Mucosa of stomach (tissue), 1 donor: ENCODE data around the gene ASCC3.

Source experiments
- H3K27me3 ChIP-seq: one replicate; pipeline ENCODE4 v1.7.0; 2013; ENCODE audit warnings: mild to moderate bottlenecking, low read length; ENCODE audit not compliant: control insufficient read depth, insufficient read depth
- H3K36me3 ChIP-seq: one replicate; pipeline ENCODE4 v1.7.0; 2013; ENCODE audit warnings: low read length; ENCODE audit not compliant: control insufficient read depth, insufficient read depth
- H3K4me1 ChIP-seq: one replicate; pipeline ENCODE4 v1.7.0; 2013; ENCODE audit warnings: mild to moderate bottlenecking, low read length; ENCODE audit not compliant: control insufficient read depth, insufficient read depth
- H3K4me3 ChIP-seq: one replicate; pipeline ENCODE4 v1.7.0; 2013; ENCODE audit warnings: low read length
- H3K9ac ChIP-seq: one replicate; pipeline ENCODE4 v1.7.0; 2013; ENCODE audit warnings: mild to moderate bottlenecking, low read length, moderate library complexity
- H3K9me3 ChIP-seq: one replicate; pipeline ENCODE4 v1.7.0; 2013; ENCODE audit warnings: mild to moderate bottlenecking, low read length, moderate library complexity; ENCODE audit not compliant: control insufficient read depth
- donor health status: Pancreatic carcinoma.

ASCC3 gene

DNA sequence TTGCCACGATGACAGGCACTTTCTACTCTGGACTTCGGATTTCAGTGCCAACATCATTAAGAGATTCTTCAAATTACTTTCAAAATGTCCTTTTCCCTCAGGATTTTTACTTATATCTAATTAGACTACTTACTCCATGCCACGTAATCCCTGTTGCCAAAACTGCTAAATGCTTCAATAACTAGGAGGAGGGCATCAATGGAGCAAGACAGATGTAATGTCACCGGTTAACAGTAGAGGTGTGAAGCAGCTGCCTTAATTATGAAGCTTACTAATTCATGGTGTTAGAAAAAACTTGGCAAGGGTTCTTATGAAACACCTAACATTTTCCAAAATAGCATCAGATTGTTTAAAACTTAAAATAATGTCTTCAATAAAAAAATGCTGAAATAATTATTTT lies 305.2 kb downstream of the ASCC3 start:
- no peaks in the 10 kb centered on the region for H3K4me1 ChIP-seq
- H3K27me3 ChIP-seq: no peaks in the 10 kb centered on the region

DNA sequence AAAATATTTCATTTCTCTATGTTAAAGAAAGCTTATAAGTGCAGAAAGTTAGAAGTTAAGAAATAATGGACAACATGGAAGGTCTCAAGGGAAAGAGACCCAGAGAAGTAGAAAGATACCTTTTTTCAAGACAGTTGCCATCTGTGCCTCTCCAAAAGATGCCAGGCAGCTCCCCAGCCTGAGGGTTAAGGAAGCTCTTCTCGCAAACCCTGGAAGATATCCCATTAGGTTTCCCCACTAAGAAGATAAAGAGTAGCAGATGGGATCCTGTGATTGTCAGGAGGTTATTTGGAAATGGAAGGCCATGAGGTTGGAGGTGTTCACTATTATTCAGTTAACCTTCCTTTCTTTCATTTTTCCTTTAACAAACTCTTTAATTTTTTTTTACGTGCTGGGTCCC lies 306.3 kb downstream of the ASCC3 start:
- H3K4me1 ChIP-seq: no peaks in the 10 kb centered on the region
- H3K9me3 ChIP-seq: no peaks in the 10 kb centered on the region
- no peaks in the 10 kb centered on the region for H3K27me3 ChIP-seq
- no peak overlapping the region for H3K9ac ChIP-seq
- H3K4me3 ChIP-seq: no peak overlapping the region
- H3K36me3 ChIP-seq: no peaks in the 10 kb centered on the region

More for the DNA sequence above, 305.2 kb downstream of the ASCC3 start:
- Histone ChIP-seq H3K36me3 (no peaks in the 10 kb centered on the region), H3K9ac (no peak overlapping the region), H3K4me3 (no peak overlapping the region), H3K9me3 (no peaks in the 10 kb centered on the region)

DNA sequence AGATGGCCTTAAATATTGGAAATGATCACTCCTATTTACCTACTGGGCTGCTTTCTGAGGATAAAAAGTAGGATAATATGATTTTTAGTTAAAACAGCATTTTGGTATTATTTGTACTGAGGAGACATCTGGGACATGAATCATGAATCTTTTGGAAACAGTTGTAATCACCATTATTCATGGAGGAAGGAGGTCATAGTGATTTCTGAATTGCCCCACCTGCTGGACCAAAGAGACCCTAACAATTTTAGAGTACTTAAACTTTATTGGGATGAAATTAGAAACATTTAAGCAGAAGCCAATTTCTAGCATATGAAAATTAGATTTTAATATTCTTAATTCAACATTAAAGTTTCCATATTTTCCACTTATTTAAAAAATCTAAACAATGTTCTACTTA lies 308.0 kb downstream of the ASCC3 start:
- no peaks in the 10 kb centered on the region for H3K4me1 ChIP-seq
- no peak overlapping the region for H3K4me3 ChIP-seq
- H3K27me3 ChIP-seq: no peaks in the 10 kb centered on the region
- no peak overlapping the region for H3K9ac ChIP-seq
- H3K36me3 ChIP-seq: no peaks in the 10 kb centered on the region
- H3K9me3 ChIP-seq: no peaks in the 10 kb centered on the region

DNA sequence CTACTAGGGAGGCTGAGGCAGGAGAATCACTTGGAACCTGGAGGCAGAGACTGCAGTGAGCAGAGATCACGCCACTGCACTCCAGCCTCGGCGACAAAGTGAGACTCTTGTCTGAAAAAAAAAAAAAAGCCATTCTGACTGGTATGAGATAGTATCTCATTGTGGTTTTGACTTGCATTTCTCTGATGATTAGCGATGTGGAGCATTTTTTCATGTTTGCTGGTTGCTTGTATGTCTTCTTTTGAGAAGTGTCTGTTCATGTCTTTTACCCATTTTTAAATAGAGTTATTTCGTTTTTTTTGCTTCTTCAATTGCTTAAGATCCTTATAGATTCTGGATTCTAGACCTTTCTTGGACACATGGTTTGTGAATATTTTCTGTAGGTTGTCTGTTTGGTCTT lies 312.9 kb downstream of the ASCC3 start:
- no peaks in the 10 kb centered on the region for H3K36me3 ChIP-seq
- no peaks in the 10 kb centered on the region for H3K4me1 ChIP-seq
- no peaks in the 10 kb centered on the region for H3K9me3 ChIP-seq
- H3K9ac ChIP-seq: no peak overlapping the region
- H3K4me3 ChIP-seq: no peak overlapping the region
- H3K27me3 ChIP-seq: no peaks in the 10 kb centered on the region

DNA sequence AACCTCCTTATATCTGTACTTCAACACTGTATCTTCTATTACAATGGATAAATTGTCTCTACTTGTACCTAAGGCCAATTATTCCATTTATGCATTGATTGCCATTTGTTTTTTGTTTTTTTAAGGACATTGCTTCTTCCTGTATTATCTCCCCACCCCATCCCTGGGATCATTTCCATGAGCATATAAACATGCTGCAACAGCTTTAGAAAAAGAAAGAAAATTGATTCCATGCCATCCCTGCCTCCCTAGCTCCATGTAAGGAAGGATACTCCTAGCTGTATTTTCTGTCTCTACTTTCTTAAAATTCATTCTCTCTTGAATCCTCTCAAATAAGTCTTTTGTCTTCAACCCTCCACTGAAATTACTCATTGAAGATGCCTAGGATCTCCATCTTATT lies 314.6 kb downstream of the ASCC3 start:
- H3K9me3 ChIP-seq: no peaks in the 10 kb centered on the region
- H3K9ac ChIP-seq: no peak overlapping the region
- no peaks in the 10 kb centered on the region for H3K27me3 ChIP-seq

DNA sequence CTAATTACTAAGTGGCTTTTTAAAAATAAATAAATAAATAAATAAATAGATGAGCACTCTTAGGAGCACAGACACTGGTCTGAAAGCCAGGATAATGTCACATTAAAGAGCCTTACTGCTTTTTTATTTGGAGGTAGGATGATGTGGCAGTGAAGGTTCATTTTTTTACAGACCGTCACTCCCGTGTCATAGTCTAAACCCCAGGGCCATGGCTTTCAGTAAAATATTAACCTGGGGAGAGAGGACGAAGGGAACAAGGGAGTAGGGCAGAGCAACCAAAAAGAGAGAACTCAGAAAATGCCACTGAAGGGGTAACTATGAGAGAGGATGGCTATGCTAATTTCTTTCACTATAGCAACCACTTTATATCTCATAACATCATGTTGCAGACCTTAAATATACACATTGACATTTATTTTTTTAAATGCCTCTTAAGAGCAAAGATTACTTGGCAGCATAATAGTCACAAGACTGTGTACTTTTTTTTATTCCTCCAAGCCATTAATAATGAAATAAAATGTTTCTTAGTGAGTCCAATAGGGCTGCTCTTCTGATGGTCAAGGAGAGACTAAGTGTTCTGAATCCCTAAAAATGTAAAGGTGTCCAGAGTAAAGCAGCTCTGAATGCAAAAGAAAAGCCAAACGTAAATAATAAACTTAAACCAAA lies 315.6 kb downstream of the ASCC3 start:
- no peaks in the 10 kb centered on the region for H3K4me1 ChIP-seq
- H3K9me3 ChIP-seq: no peaks in the 10 kb centered on the region
- H3K36me3 ChIP-seq: no peaks in the 10 kb centered on the region
- H3K9ac ChIP-seq: no peak overlapping the region
- no peaks in the 10 kb centered on the region for H3K27me3 ChIP-seq
- H3K4me3 ChIP-seq: no peak overlapping the region

More for the DNA sequence above, 314.6 kb downstream of the ASCC3 start:
- Histone ChIP-seq H3K4me3 (no peak overlapping the region), H3K36me3 (no peaks in the 10 kb centered on the region), H3K4me1 (no peaks in the 10 kb centered on the region)

DNA sequence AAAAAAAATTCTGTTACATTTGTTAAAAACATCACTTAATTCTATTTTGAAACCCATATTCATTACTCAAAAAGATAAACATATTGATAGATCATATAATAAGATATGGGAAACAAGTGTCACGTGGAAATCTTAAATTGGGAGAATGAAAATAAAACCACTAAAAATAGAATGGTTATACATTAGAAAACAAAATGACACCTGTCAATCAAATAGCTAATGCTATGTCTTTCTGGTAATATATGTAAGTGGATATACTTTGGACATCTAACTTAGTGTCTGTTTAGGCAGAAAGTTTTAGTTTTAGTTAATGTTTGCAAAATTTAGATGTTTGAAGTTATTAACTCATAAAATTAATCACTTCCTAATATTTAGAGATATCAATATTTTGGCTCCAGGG lies 321.3 kb downstream of the ASCC3 start:
- Histone ChIP-seq H3K36me3 (no peaks in the 10 kb centered on the region), H3K4me3 (no peak overlapping the region), H3K9ac (no peak overlapping the region), H3K4me1 (no peaks in the 10 kb centered on the region), H3K27me3 (no peaks in the 10 kb centered on the region), H3K9me3 (no peaks in the 10 kb centered on the region)

DNA sequence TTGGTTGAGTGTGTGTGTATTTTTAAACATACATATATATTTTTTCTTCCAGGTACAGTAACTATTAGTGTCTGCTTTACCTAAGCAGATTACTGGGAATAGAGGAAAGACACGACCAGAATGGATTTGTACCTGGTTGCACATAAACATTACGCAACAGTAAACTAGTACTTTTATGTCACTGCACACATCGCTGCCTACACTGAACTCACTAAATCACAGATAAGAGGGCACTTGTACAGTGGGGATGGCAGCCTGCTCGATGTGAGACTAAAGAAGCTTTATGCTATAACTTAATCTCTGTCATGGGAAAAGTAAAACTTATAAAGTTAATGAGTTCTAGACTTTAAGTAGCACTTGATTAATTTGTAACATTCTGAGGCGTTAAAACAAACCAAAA lies 326.9 kb downstream of the ASCC3 start:
- Histone ChIP-seq H3K27me3 (no peaks in the 10 kb centered on the region), H3K4me3 (no peak overlapping the region), H3K9me3 (no peaks in the 10 kb centered on the region), H3K36me3 (no peaks in the 10 kb centered on the region), H3K4me1 (no peaks in the 10 kb centered on the region), H3K9ac (no peak overlapping the region)

DNA sequence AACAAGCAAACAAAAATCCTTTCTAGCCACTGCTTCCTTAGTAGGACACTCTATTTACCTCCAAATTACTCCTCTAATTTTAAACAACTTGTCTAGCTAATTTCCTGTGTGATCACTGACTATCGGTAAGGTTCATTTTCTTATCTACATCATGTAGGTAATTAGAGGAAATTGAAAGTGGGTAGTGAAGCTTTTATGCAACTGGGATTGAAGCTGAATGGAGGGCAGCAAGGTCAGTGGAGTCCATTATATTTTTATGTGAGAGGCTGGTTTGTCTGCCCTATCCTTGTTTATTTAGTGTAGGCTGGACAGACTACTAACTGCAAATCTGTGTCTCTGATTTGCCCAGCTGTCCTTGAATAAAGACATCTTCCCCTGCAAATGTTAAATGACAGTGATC lies 327.9 kb downstream of the ASCC3 start:
- Histone ChIP-seq H3K27me3 (no peaks in the 10 kb centered on the region), H3K9me3 (no peaks in the 10 kb centered on the region), H3K4me3 (no peak overlapping the region), H3K4me1 (no peaks in the 10 kb centered on the region), H3K9ac (no peak overlapping the region), H3K36me3 (no peaks in the 10 kb centered on the region)

DNA sequence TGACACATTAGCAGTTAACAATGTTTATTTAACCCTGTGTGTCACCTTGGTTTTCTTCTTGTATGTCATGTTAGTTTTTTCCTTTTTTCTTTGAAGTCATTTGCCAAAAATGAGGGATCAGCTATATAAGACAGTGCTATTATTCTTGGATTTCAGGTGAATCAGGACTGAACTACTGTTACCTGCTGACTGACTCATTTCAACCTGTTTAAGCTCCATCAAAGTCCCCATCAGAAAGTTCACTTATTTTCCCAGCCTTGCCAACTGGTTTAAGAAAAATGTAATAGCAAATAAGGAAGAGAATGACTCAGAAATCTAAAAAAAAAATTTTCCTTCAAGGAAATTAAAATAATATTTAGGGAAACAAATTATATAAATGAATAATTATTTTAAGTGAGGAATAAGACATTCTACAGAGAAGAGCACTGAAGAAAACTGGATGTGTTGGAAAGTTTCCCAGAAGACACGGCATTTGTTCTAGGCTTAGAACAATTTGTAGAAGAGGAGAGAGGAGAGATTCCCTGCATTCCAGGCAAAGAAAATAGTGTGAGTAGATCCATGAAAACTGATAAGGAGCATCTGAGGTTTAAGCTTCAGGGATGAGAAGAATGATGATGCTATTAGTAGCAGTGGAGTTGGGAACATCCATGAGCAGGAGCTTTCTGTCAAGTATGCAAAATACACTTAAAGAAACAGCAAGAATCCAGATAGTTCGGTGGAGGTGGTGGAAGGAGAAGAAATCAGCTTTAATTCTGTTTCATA lies 331.5 kb downstream of the ASCC3 start:
- H3K4me3 ChIP-seq: no peak overlapping the region
- no peaks in the 10 kb centered on the region for H3K4me1 ChIP-seq
- H3K9ac ChIP-seq: no peak overlapping the region
- H3K9me3 ChIP-seq: no peaks in the 10 kb centered on the region
- H3K27me3 ChIP-seq: no peaks in the 10 kb centered on the region
- no peaks in the 10 kb centered on the region for H3K36me3 ChIP-seq

DNA sequence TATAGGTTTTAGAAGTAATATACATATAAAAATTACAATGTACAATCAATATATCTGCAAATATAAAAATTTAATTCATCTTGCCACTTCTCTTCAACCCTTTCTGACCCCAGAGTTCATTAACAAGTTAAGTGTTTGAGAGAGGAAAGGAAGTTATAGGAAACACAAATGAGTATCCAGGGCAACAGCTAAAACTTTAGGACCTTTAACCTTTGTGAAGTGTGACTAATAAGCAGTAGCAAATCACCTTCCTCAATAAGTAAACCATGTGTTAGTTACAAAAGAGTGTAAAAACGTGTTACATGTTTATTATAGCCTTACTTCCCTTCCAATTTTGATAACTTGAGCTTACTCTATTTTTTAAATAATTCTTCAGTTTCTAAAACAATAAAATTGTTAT lies 343.0 kb downstream of the ASCC3 start:
- H3K4me1 ChIP-seq: no peaks in the 10 kb centered on the region
- no peaks in the 10 kb centered on the region for H3K27me3 ChIP-seq
- no peaks in the 10 kb centered on the region for H3K9me3 ChIP-seq
- no peak overlapping the region for H3K9ac ChIP-seq
- no peak overlapping the region for H3K4me3 ChIP-seq
- no peaks in the 10 kb centered on the region for H3K36me3 ChIP-seq

DNA sequence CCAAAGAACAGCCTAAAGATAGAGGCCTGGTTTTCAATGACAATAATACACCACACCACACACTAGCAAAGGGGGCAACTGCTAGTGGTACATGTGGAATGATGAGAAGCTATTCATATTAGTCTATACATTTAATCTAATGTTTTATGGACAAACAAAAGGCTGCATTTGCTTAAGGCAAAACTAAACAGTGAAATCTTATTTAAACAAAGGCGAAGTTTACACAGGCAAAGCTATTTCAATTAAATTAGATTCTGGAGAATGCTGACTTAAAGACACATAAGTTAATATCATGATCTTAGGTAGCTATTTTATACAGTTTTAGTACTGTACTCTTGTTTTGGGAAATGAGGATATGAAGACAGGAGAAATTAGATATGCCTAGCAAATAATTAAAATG lies 362.5 kb downstream of the ASCC3 start:
- Histone ChIP-seq H3K27me3 (peaks cover 18% of the 10 kb centered on the region), H3K9me3 (no peaks in the 10 kb centered on the region), H3K4me3 (no peak overlapping the region), H3K36me3 (no peaks in the 10 kb centered on the region), H3K4me1 (no peaks in the 10 kb centered on the region), H3K9ac (no peak overlapping the region)
